PC-9 (cell line): Measurements from ENCODE around the gene PPP2R5C.

Source experiments
- EZH2 ChIP-seq: fragments of 200-600 bp; sonication (generic); IDR thresholded peaks from 2 replicates; pipeline ENCODE4 v1.8.0; 2017; ENCODE audit warnings: antibody characterized with exemption, low read depth
- TF ChIP-seq, protein P1 (sequence below): fragments of 200-600 bp; sonication (generic); conservative IDR thresholded peaks from 2 replicates; pipeline ENCODE4 v1.6.1; 2017; ENCODE audit warnings: mixed run types, antibody characterized with exemption, mild to moderate bottlenecking, moderate library complexity

DNA sequence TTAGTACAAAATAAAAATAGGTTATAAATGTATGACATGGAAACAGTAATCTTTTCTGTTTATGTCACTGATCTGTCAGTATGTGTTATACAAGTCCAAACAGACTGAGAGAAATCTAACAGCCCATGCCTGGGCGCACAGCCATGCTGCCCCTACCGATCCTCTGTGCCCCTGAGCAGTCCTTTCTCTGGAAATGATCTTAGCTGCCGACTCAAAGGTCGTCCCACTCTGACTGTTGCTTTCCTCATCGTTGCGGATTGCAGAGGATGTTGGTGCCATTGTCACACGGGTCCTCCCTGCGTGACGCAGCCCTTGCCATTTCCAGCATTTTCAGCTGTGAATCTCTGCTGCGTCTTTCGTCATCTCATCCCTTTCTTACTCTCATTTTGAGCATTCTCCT lies 119.9 kb downstream of the PPP2R5C start:
- TF ChIP-seq, protein P1, sequence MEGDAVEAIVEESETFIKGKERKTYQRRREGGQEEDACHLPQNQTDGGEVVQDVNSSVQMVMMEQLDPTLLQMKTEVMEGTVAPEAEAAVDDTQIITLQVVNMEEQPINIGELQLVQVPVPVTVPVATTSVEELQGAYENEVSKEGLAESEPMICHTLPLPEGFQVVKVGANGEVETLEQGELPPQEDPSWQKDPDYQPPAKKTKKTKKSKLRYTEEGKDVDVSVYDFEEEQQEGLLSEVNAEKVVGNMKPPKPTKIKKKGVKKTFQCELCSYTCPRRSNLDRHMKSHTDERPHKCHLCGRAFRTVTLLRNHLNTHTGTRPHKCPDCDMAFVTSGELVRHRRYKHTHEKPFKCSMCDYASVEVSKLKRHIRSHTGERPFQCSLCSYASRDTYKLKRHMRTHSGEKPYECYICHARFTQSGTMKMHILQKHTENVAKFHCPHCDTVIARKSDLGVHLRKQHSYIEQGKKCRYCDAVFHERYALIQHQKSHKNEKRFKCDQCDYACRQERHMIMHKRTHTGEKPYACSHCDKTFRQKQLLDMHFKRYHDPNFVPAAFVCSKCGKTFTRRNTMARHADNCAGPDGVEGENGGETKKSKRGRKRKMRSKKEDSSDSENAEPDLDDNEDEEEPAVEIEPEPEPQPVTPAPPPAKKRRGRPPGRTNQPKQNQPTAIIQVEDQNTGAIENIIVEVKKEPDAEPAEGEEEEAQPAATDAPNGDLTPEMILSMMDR = no peak
- TF ChIP-seq EZH2 = no peak
